ENCODE results near the gene CD74. TPM values are rescaled to one million over a fixed set of nuclear protein-coding genes. Genes with fewer than 3 reads are reported as not detected.

Gene CD74
- total and polyA plus RNA-seq, 2 of the 8 experiments (the other 6 are each of a cell fraction or from before 2014, with no cell fraction given): 45.9 to 61.0 TPM

DNA sequence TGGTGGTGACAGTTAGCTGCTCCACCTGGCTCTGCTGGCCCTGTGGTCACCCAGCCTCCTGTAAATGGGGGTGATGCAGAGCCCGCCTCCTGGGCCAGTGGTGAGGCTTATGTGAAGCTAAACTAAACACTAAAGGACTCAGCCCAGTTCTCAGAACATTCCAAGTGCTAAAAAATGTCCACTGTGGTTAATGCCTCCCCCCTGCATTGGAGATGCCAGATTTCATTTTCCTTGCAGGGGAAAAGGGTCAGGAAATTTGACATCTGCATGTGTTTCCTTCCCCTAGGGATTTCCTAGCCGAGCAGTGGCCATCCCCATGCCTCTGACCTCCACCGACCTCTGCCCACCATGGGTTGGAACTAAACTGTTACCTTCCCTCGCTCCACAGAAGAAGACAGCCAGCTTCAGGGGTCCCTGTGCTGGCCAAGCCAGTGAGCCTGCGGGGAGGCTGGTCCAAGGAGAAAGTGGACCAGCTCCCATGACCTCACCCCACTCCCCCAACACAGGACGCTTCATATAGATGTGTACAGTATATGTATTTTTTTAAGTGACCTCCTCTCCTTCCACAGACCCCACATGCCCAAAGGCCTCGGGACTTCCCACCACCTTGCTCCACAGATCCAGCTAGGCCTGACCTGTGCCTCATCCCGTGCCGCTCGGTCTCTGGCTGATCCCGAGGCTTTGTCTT, 13.0 kb downstream of the CD74 start:
- H3K4me1 ChIP-seq (replicated peaks in 1 of 4; ENCODE audit: control insufficient read depth in 3 of 4, insufficient read depth in 4 of 4, low read length in 3 of 4): no peaks in the 10 kb centered on the region
- no peak overlapping the region for H3K14ac ChIP-seq (ENCODE audit: insufficient read length)
- POLR2A ChIA-PET (ENCODE audit: partially characterized antibody): interaction anchor here (0.9 to 19.1 kb wide), 8 partner anchors 6 to 50 kb away, joined by 3 to 455 read pairs (median 6); partner anchors contain the start of genes RPS14 and TCOF1
- 0 out of 2 replicates have a peak overlapping the region, but pooled peaks have one; percentile 23 for H4K8ac ChIP-seq (ENCODE audit: extremely low read depth, insufficient read depth, low read length)
- no peak overlapping the region for H4K91ac ChIP-seq (replicated peaks; ENCODE audit: insufficient read length, low read length)
- H2BK20ac ChIP-seq (ENCODE audit: low read length): no peak overlapping the region
- H3K23ac ChIP-seq (ENCODE audit: insufficient read length): no peak overlapping the region
- no peak overlapping the region for H3K4me3 ChIP-seq (ENCODE audit: extremely low read depth in 1 of 4, insufficient read depth in 2 of 4, low read depth in 3 of 4, low read length in 4 of 4)
- no peak overlapping the region for H3K4me2 ChIP-seq (ENCODE audit: insufficient read depth in 1 of 2, low read depth in 2 of 2, low read length in 2 of 2)
- no peak overlapping the region for H2AFZ ChIP-seq (ENCODE audit: low read length)
- TF ChIP-seq KDM1A (IDR thresholded peaks at IDR 0.05; ENCODE audit: borderline replicate concordance, low read length) (no peak), BCL11A (IDR thresholded peaks at IDR 0.05; ENCODE audit: low read depth in 2 of 2, low read length in 2 of 2) (no peak)
- no peak overlapping the region for H4K5ac ChIP-seq (ENCODE audit: insufficient read length, low read depth, low read length)
- H3K27me3 ChIP-seq (replicated peaks in 1 of 4; ENCODE audit: control insufficient read depth in 3 of 4, extremely low read depth in 1 of 4, insufficient read depth in 3 of 4, low read length in 3 of 4): no peaks in the 10 kb centered on the region
- no peaks in the 10 kb centered on the region for H3K9me3 ChIP-seq (ENCODE audit: insufficient read depth in 2 of 2, low read depth in 1 of 2, low read length in 1 of 2)
- H3K56ac ChIP-seq (replicated peaks; ENCODE audit: insufficient read length, low read depth, low read length): no peak overlapping the region
- H2BK12ac ChIP-seq (ENCODE audit: low read depth, low read length): no peak overlapping the region
- no peak overlapping the region for H2BK5ac ChIP-seq (ENCODE audit: low read depth, low read length)
- CTCF ChIA-PET (ENCODE audit: partially characterized antibody): interaction anchor here (0.7 to 16.9 kb wide), 22 partner anchors 9 to 407 kb away, joined by 3 to 274 read pairs (median 4); partner anchors contain the start of gene CD74
- peaks cover 6 to 11% of the 10 kb centered on the region in 2 experiments for H4K20me1 ChIP-seq (replicated peaks in 1 of 2; ENCODE audit: control insufficient read depth in 1 of 2, insufficient read depth in 2 of 2, low read length in 2 of 2)
- DNase-seq (ENCODE audit: low read depth in 1 of 2, low spot score in 2 of 2): no peak
- H3K23me2 ChIP-seq (ENCODE audit: low read depth, low read length): no peaks in the 10 kb centered on the region
- H3K36me3 ChIP-seq (ENCODE audit: control insufficient read depth in 2 of 4, insufficient read depth in 4 of 4, low read length in 3 of 4): peaks cover 33 to 78% (median 58%) of the 10 kb centered on the region in 4 experiments
- no peaks in the 10 kb centered on the region for H3K79me2 ChIP-seq (ENCODE audit: control insufficient read depth in 1 of 2, insufficient read depth in 2 of 2, low read length in 2 of 2)
- H3K18ac ChIP-seq (ENCODE audit: extremely low read depth, low read length): no peak overlapping the region
- H3K79me1 ChIP-seq (ENCODE audit: low read depth, low read length): no peaks in the 10 kb centered on the region
- H2BK15ac ChIP-seq (ENCODE audit: low read length): no peak overlapping the region
- FAIRE-seq: no peak
- 94% methylated on average over 11 of the region's 11 CpGs; no CpG with 5 or more reads in 1 of the 2 experiments for WGBS, 2 experiments (ENCODE audit: extremely low coverage in 1 of 2, insufficient coverage in 1 of 2, insufficient read length in 1 of 2, insufficient replicate concordance in 2 of 2, low coverage in 1 of 2, low lambda C conversion rate in 2 of 2, missing lambda C conversion rate in 1 of 2)
- H2BK120ac ChIP-seq (replicated peaks; ENCODE audit: low read depth, low read length): no peak overlapping the region
- H2AK5ac ChIP-seq (ENCODE audit: low read depth, low read length): no peak overlapping the region
- H3K27ac ChIP-seq (ENCODE audit: low read depth, low read length): no peak overlapping the region
- H3K9ac ChIP-seq (replicated peaks in 1 of 4; ENCODE audit: extremely low read depth in 1 of 4, low read depth in 3 of 4, low read length in 3 of 4): no peak overlapping the region
- H3K4ac ChIP-seq (replicated peaks; ENCODE audit: insufficient read length, low read depth, low read length): no peak overlapping the region
